Natural killer cell (primary cell): ENCODE results near the gene RETSAT. TPM values are rescaled to one million over a fixed set of nuclear protein-coding genes. Genes with fewer than 3 reads are reported as not detected.

Experiments used
- ATAC-seq, 3 donors: fragments of 150-1000 bp in 2 of 3; fragments of 200-7000 bp in 1 of 3; cut with Tn5 transposase; 1 replicate in 1 of 3; 2 replicates in 2 of 3; pipeline ENCODE4 v1.10.0; 2021; ENCODE audit warnings: mild to moderate bottlenecking in 2 of 3, moderate library complexity in 2 of 3
- DNase-seq, 2 donors: peaks; one replicate each; pipeline versions ENCODE4 v3.0.0 to v3.0.0-alpha.2; 2013 to 2021; ENCODE audit warnings: mixed read lengths in 1 of 2
- H3K27ac ChIP-seq: one replicate; pipeline ENCODE4 v1.5.1; 2013; ENCODE audit warnings: mild to moderate bottlenecking, low read length
- H3K27me3 ChIP-seq: one replicate; pipeline ENCODE4 v1.6.1; 2013; ENCODE audit warnings: low read length; ENCODE audit not compliant: control insufficient read depth, insufficient read depth
- H3K36me3 ChIP-seq: one replicate; pipeline ENCODE4 v1.6.1; 2013; ENCODE audit warnings: low read length; ENCODE audit not compliant: control insufficient read depth, insufficient read depth
- H3K4me1 ChIP-seq: one replicate; pipeline ENCODE4 v1.6.1; 2013; ENCODE audit warnings: low read length; ENCODE audit not compliant: control insufficient read depth, insufficient read depth
- H3K4me3 ChIP-seq: one replicate; pipeline ENCODE4 v1.5.1; 2013; ENCODE audit warnings: low read length
- H3K9me3 ChIP-seq: one replicate; pipeline ENCODE4 v1.6.1; 2013; ENCODE audit warnings: low read length; ENCODE audit not compliant: control insufficient read depth, insufficient read depth
- H3K27ac Mint-ChIP-seq, 2 donors: one replicate each; pipeline ENCODE4 v1.8.0; 2022; ENCODE audit warnings: mild to moderate bottlenecking in 2 of 2, mixed read lengths in 2 of 2, moderate library complexity in 1 of 2
- H3K27me3 Mint-ChIP-seq, 2 donors: one replicate each; pipeline ENCODE4 v1.8.0; 2022; ENCODE audit warnings: low read depth in 2 of 2, mixed read lengths in 2 of 2
- H3K36me3 Mint-ChIP-seq: one replicate; pipeline ENCODE4 v1.8.0; 2022; ENCODE audit warnings: mixed read lengths
- H3K4me1 Mint-ChIP-seq, 2 donors: one replicate each; pipeline ENCODE4 v1.8.0; 2022; ENCODE audit warnings: mixed read lengths in 2 of 2
- H3K4me3 Mint-ChIP-seq: one replicate; pipeline ENCODE4 v1.8.0; 2022; ENCODE audit warnings: mild to moderate bottlenecking, moderate library complexity, mixed read lengths
- H3K9me3 Mint-ChIP-seq, 2 donors: one replicate each; pipeline ENCODE4 v1.8.0; 2022; ENCODE audit warnings: mixed read lengths in 2 of 2
- WGBS: methylation state at CpG from one replicate; pipeline ENCODE4 v1.1.7; 2013; ENCODE audit warnings: missing lambda C conversion rate; ENCODE audit not compliant: insufficient coverage; 5-methylcytosine and 5-hydroxymethylcytosine counted together
- intact Hi-C: fragments of 100-400 bp; cut with micrococcal nuclease; formaldehyde crosslinking; loops from one replicate; pipeline ENCODE4 v1.14.2; 2022
- total RNA-seq, 4 donors: library from RNA; stranded (reverse); fragments of 120-200 nt in 1 of 4; gene quantifications; one replicate each; pipeline versions ENCODE4 v1.2.3 to v1.2.4, GENCODE V29; 2013 to 2022
- TF ChIP-seq, protein P1 (sequence below): fragments of 200-600 bp; IDR thresholded peaks from one replicate; pipeline ENCODE4 v1.8.0; 2022; ENCODE audit warnings: antibody characterized with exemption

RETSAT gene
- total RNA-seq, 3 donors from 2014 or later (not counting 1 experiment from before 2014, with no cell fraction given): 22.7 to 36.5 (median 33.9) TPM

DNA sequence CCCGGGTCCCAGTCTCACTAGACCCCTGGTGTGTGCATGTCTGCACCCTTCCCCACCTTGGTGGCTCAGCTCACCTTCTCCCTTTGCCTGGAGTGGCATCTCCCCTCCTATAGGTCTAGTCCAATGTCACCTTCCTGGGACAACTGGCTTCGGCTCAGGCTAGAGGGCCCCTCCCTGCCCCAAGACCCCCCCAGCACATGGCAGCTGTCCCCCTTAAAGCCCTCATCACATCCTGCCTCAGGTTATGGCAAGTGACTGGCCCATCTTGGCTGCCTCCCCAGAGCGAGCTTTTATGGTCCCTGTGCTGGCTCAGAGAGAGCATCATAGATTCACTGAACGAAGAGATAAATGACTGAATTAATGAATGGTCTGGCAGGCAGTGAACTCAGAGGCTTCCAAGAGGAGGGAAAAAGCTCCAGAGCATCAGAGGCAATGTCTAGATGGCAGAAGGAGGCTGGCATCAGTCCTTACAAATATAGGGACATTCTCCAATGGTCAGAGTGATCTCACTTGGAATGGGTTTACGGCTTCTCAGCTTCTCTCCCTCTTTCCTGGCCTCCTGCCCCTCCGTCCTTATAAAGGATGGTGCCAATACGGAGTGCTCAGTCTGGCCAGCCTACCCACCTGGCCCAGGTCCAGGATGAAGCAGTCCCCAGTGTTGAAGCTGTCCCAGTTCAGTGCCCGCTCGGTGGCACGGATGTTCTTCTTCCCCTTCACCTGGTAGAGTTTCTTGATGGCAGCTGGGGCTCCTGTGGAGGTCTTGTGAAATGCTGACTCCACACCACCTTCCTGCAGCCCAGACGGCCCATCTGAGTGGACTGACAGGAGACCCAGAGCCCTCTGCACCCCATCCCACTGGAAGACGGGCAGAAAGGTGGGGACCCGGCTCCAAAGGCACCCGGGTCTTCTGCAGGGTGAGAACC lies 46.5 kb upstream of the RETSAT start:
- peaks cover 16 to 18% of the 10 kb centered on the region in 2 donors for H3K4me1 Mint-ChIP-seq
- intact Hi-C loops: no loop called here
- DNase-seq: no peak
- peaks cover 3% of the 10 kb centered on the region for H3K36me3 ChIP-seq
- no peak overlapping the region for H3K4me3 Mint-ChIP-seq
- no peaks in the 10 kb centered on the region for H3K36me3 Mint-ChIP-seq
- H3K27me3 ChIP-seq: no peaks in the 10 kb centered on the region
- H3K27ac ChIP-seq: no peak overlapping the region
- WGBS: 93% methylated on average over 14 of the region's 14 CpGs
- H3K4me1 ChIP-seq: peaks cover 8% of the 10 kb centered on the region
- peaks cover 4% of the 10 kb centered on the region for H3K9me3 ChIP-seq
- TF ChIP-seq, protein P1, sequence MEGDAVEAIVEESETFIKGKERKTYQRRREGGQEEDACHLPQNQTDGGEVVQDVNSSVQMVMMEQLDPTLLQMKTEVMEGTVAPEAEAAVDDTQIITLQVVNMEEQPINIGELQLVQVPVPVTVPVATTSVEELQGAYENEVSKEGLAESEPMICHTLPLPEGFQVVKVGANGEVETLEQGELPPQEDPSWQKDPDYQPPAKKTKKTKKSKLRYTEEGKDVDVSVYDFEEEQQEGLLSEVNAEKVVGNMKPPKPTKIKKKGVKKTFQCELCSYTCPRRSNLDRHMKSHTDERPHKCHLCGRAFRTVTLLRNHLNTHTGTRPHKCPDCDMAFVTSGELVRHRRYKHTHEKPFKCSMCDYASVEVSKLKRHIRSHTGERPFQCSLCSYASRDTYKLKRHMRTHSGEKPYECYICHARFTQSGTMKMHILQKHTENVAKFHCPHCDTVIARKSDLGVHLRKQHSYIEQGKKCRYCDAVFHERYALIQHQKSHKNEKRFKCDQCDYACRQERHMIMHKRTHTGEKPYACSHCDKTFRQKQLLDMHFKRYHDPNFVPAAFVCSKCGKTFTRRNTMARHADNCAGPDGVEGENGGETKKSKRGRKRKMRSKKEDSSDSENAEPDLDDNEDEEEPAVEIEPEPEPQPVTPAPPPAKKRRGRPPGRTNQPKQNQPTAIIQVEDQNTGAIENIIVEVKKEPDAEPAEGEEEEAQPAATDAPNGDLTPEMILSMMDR: no peak
- H3K4me3 ChIP-seq: no peak overlapping the region
- no peaks in the 10 kb centered on the region for H3K27me3 Mint-ChIP-seq
- H3K27ac Mint-ChIP-seq: no peak overlapping the region
- ATAC-seq: no peak
- H3K9me3 Mint-ChIP-seq: peaks cover 2 to 3% of the 10 kb centered on the region in 2 donors

DNA sequence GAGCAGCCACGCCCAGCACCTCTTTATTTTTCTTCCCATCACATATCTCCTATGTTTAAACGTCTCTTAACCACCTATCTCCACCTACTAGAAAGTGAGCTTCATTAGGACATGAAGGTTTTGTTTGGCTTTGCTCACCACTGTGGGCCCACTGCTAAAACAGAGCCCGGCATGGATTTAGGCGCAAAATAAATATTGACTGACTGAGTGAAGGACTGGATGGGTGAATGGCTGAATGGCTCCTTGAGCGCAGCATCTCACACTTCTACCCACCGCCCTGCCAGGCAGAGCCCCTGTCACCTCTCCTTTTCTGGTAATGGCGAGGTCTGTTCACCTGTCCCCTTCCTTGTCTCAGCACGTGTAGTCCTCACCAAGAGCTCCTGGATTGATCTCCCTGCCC lies 45.7 kb upstream of the RETSAT start:
- Mint-ChIP-seq H3K36me3 (no peaks in the 10 kb centered on the region), H3K27ac (no peak overlapping the region), H3K27me3 (no peaks in the 10 kb centered on the region), H3K4me3 (no peak overlapping the region), H3K4me1 (peaks cover 8 to 10% of the 10 kb centered on the region in 2 donors), H3K9me3 (peaks cover 0 to 3% of the 10 kb centered on the region in 2 donors)
- intact Hi-C loops: no loop called here
- Histone ChIP-seq H3K27me3 (no peaks in the 10 kb centered on the region), H3K4me3 (no peak overlapping the region), H3K36me3 (peaks cover 3% of the 10 kb centered on the region), H3K27ac (no peak overlapping the region), H3K4me1 (peaks cover under 1% of the 10 kb centered on the region), H3K9me3 (peaks cover 4% of the 10 kb centered on the region)
- no peak for DNase-seq
- ATAC-seq: no peak
- WGBS: 92% methylated on average over 8 of the region's 8 CpGs
- TF ChIP-seq, protein P1: no peak

DNA sequence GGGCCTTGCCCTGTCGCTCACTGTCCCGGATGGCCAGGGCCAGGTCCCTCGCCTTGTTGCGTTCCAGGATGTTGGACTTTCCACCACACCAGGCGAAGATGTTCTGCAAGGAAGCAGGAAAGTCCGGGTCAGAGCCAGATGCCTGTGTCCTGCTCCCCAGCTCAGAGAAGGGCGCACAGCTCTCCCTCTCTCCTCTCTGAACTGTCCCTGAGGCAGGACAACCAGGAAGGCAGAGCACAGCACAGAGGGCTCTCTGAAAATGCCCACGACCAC lies 44.8 kb upstream of the RETSAT start:
- no peaks in the 10 kb centered on the region for H3K36me3 Mint-ChIP-seq
- intact Hi-C loops: no loop called here

More for the DNA sequence above, 44.8 kb upstream of the RETSAT start:
- Mint-ChIP-seq H3K27ac (no peak overlapping the region), H3K4me3 (no peak overlapping the region), H3K9me3 (peaks cover 0 to 3% of the 10 kb centered on the region in 2 donors), H3K4me1 (peaks cover 5 to 9% of the 10 kb centered on the region in 2 donors), H3K27me3 (no peaks in the 10 kb centered on the region)
- 94% methylated on average over 8 of the region's 8 CpGs for WGBS
- no peak for ATAC-seq
- Histone ChIP-seq H3K4me3 (no peak overlapping the region), H3K9me3 (peaks cover 4% of the 10 kb centered on the region), H3K36me3 (peaks cover 3% of the 10 kb centered on the region), H3K27ac (no peak overlapping the region), H3K4me1 (no peaks in the 10 kb centered on the region), H3K27me3 (no peaks in the 10 kb centered on the region)
- DNase-seq: no peak
- TF ChIP-seq, protein P1: no peak
